Loucy (cell line): ENCODE measurements around the gene MTG2.
A peak's percentile ranks its signal among the peaks of the same experiment; 100 is the strongest.

Experiments
- H2AFZ ChIP-seq: fragments of 200-600 bp; sonication (generic); 2 replicates; pipeline ENCODE4 v1.6.0; 2016; ENCODE audit warnings: antibody characterized with exemption, mild to moderate bottlenecking, low read length, moderate library complexity
- H3F3A ChIP-seq: fragments of 200-600 bp; 2 replicates; pipeline ENCODE4 v1.6.0; 2016; ENCODE audit warnings: antibody characterized with exemption, low read depth, mild to moderate bottlenecking
- H3K27me3 ChIP-seq: fragments of 200-600 bp; sonication (generic); 2 replicates; pipeline ENCODE4 v1.6.1; 2014; ENCODE audit warnings: low read length, mild to moderate bottlenecking; ENCODE audit not compliant: insufficient read depth, poor library complexity, severe bottlenecking
- H3K36me3 ChIP-seq: fragments of 200-600 bp; sonication (generic); 2 replicates; pipeline ENCODE4 v1.6.1; 2016; ENCODE audit warnings: low read length; ENCODE audit not compliant: insufficient read depth
- H3K4me1 ChIP-seq: fragments of 200-600 bp; sonication (generic); 2 replicates; pipeline ENCODE4 v1.5.1; 2014; ENCODE audit warnings: low read length, mild to moderate bottlenecking; ENCODE audit not compliant: insufficient read depth, poor library complexity, severe bottlenecking
- H3K4me2 ChIP-seq: fragments of 200-600 bp; sonication (generic); 2 replicates; pipeline ENCODE4 v1.6.0; 2014; ENCODE audit warnings: antibody characterized with exemption, low read length, low read depth, mild to moderate bottlenecking; ENCODE audit not compliant: poor library complexity, severe bottlenecking
- H3K4me3 ChIP-seq: fragments of 200-600 bp; sonication (generic); 2 replicates; pipeline ENCODE4 v1.5.1; 2014; ENCODE audit warnings: low read length, mild to moderate bottlenecking, mixed read lengths; ENCODE audit not compliant: poor library complexity, severe bottlenecking
- H3K79me2 ChIP-seq: fragments of 200-600 bp; sonication (generic); 2 replicates; pipeline ENCODE4 v1.6.1; 2014; ENCODE audit warnings: low read length; ENCODE audit not compliant: insufficient read depth
- H3K9ac ChIP-seq: fragments of 200-600 bp; sonication (generic); 2 replicates; pipeline ENCODE4 v1.6.0; 2014; ENCODE audit warnings: mild to moderate bottlenecking, low read depth, low read length, moderate library complexity; ENCODE audit not compliant: poor library complexity, severe bottlenecking
- H3K9me2 ChIP-seq: fragments of 200-600 bp; sonication (generic); replicated peaks from 2 replicates; pipeline ENCODE4 v1.6.1; 2016; ENCODE audit warnings: low read depth, low read length, mixed read lengths
- H3K9me3 ChIP-seq: fragments of 200-600 bp; sonication (generic); 2 replicates; pipeline ENCODE4 v1.6.1; 2014; ENCODE audit warnings: mild to moderate bottlenecking, antibody characterized with exemption, low read length, low read depth; ENCODE audit not compliant: insufficient read depth
- H4K20me1 ChIP-seq: fragments of 200-600 bp; sonication (generic); 2 replicates; pipeline ENCODE4 v1.6.0; 2014; ENCODE audit warnings: antibody characterized with exemption, low read length, mild to moderate bottlenecking; ENCODE audit not compliant: insufficient read depth, poor library complexity, severe bottlenecking
- EZH2phosphoT487 ChIP-seq: fragments of 200-600 bp; IDR thresholded peaks from 2 replicates; pipeline ENCODE4 v1.6.1; 2018; ENCODE audit warnings: antibody characterized with exemption, mild to moderate bottlenecking, moderate library complexity, borderline replicate concordance
- TF ChIP-seq, protein P1 (sequence below): fragments of 200-600 bp; sonication (generic); conservative IDR thresholded peaks from 2 replicates; pipeline ENCODE4 v1.5.1; 2014; ENCODE audit warnings: mild to moderate bottlenecking, antibody characterized with exemption, low read length

MTG2 gene

GRCh38 chr20:62141397-62142251 lies 41.2 kb upstream of the MTG2 start:
- H4K20me1 ChIP-seq: peaks cover 81% of the 10 kb centered on the region
- H3K36me3 ChIP-seq: peaks cover 37% of the 10 kb centered on the region; the same call in 1 of the 2 replicates
- peaks cover 38% of the 10 kb centered on the region for H3K4me1 ChIP-seq
- peak overlapping the region; percentile 96 for H3K9ac ChIP-seq
- TF ChIP-seq, protein P1, sequence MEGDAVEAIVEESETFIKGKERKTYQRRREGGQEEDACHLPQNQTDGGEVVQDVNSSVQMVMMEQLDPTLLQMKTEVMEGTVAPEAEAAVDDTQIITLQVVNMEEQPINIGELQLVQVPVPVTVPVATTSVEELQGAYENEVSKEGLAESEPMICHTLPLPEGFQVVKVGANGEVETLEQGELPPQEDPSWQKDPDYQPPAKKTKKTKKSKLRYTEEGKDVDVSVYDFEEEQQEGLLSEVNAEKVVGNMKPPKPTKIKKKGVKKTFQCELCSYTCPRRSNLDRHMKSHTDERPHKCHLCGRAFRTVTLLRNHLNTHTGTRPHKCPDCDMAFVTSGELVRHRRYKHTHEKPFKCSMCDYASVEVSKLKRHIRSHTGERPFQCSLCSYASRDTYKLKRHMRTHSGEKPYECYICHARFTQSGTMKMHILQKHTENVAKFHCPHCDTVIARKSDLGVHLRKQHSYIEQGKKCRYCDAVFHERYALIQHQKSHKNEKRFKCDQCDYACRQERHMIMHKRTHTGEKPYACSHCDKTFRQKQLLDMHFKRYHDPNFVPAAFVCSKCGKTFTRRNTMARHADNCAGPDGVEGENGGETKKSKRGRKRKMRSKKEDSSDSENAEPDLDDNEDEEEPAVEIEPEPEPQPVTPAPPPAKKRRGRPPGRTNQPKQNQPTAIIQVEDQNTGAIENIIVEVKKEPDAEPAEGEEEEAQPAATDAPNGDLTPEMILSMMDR: peak; percentile 59
- no peak for TF ChIP-seq EZH2phosphoT487
- no peaks in the 10 kb centered on the region for H3K27me3 ChIP-seq
- peaks cover 77% of the 10 kb centered on the region for H3K79me2 ChIP-seq
- H3K9me3 ChIP-seq: no peaks in the 10 kb centered on the region
- no peaks in the 10 kb centered on the region for H3F3A ChIP-seq
- no peak overlapping the region for H2AFZ ChIP-seq
- peak overlapping the region; percentile 98 for H3K4me2 ChIP-seq
- H3K9me2 ChIP-seq: no peaks in the 10 kb centered on the region
- H3K4me3 ChIP-seq: peak overlapping the region; percentile 94

GRCh38 chr20:62142252-62143080 lies 40.4 kb upstream of the MTG2 start:
- H3K4me2 ChIP-seq: peak overlapping the region; percentile 98
- H3K27me3 ChIP-seq: no peaks in the 10 kb centered on the region
- H3K9me3 ChIP-seq: no peaks in the 10 kb centered on the region
- H2AFZ ChIP-seq: no peak overlapping the region
- no peaks in the 10 kb centered on the region for H3K9me2 ChIP-seq
- no peaks in the 10 kb centered on the region for H3F3A ChIP-seq
- peaks cover 82% of the 10 kb centered on the region for H4K20me1 ChIP-seq
- peaks cover 44% of the 10 kb centered on the region for H3K4me1 ChIP-seq
- H3K79me2 ChIP-seq: peaks cover 85% of the 10 kb centered on the region
- peak overlapping the region; percentile 96 for H3K9ac ChIP-seq
- H3K36me3 ChIP-seq: peaks cover 30% of the 10 kb centered on the region; the same call in 1 of the 2 replicates
- TF ChIP-seq, protein P1: no peak
- TF ChIP-seq EZH2phosphoT487: no peak
- H3K4me3 ChIP-seq: peak overlapping the region; percentile 94

- H3K4me1 ChIP-seq: peaks cover 44% of the 10 kb centered on the region
- H3K9me3 ChIP-seq: no peaks in the 10 kb centered on the region
- H3K36me3 ChIP-seq: peaks cover 22% of the 10 kb centered on the region; the same call in 1 of the 2 replicates
- TF ChIP-seq EZH2phosphoT487: no peak
- TF ChIP-seq, protein P1: no peak
- peak within 1 kb of the TSS; percentile 100 for H3K4me2 ChIP-seq
- peak within 1 kb of the TSS; percentile 96 for H3K9ac ChIP-seq
- no peaks in the 10 kb centered on the region for H3F3A ChIP-seq
- peaks cover 79% of the 10 kb centered on the region for H4K20me1 ChIP-seq
- H3K27me3 ChIP-seq: no peaks in the 10 kb centered on the region
- H3K9me2 ChIP-seq: no peaks in the 10 kb centered on the region
- peak within 1 kb of the TSS; percentile 94 for H3K4me3 ChIP-seq
- peaks cover 92% of the 10 kb centered on the region for H3K79me2 ChIP-seq
- H2AFZ ChIP-seq: peak within 1 kb of the TSS; percentile 58
Measured at GRCh38 chr20:62143081-62143956, 39.5 kb upstream of the MTG2 start, which contains the start of the genes PSMA7 and SS18L1. PSMA7 (minus strand) TSS chr20:62143394; CDS start chr20:62143303, 91 bp downstream. SS18L1 (plus strand) TSS chr20:62143769; CDS start chr20:62143821, 52 bp downstream.
